GM18951 (cell line): Measurements from ENCODE around the gene UROD.
"Not testable (repeated sequence)": the region's sequence is repeated elsewhere in the genome, so short reads cannot be mapped to it uniquely, and the experiment has no call there.

Source experiments
- POLR2A ChIP-seq: IDR thresholded peaks from 4 replicates; pipeline ENCODE4 v1.6.1; 2011; ENCODE audit warnings: mild to moderate bottlenecking; ENCODE audit not compliant: insufficient read length, insufficient read depth; ENCODE audit errors: extremely low read depth
- in situ Hi-C: fragments of 300-500 bp; cut with MboI; formaldehyde crosslinking; loops from one replicate; pipeline ENCODE4 v1.12.0; 2022; ENCODE audit warnings: low sequenced_read_pairs, mixed read lengths, inconsistent platforms; ENCODE audit not compliant: unreplicated experiment

The UROD gene

GRCh38 chr1:45011837-45012638 lies at the start of gene UROD:
TSS of gene UROD (plus strand) at chr1:45012254. CDS start at chr1:45012266, 12 bp downstream.
- in situ Hi-C loops: loop anchor here (5.0 to 10.0 kb wide), 3 partner anchors 290 to 563 kb away; partner anchors contain the start of gene TESK2
- peak; percentile 76 for TF ChIP-seq POLR2A

- in situ Hi-C loops: no loop called here
- no peak for TF ChIP-seq POLR2A
Observed at GRCh38 chr1:44962729-44963128, 49.3 kb upstream of the UROD start.

GRCh38 chr1:44964396-44964795 lies 47.7 kb upstream of the UROD start:
- TF ChIP-seq POLR2A: no peak
- in situ Hi-C loops: no loop called here

GRCh38 chr1:44970317-44970716 lies 41.7 kb upstream of the UROD start:
- no peak for TF ChIP-seq POLR2A
- in situ Hi-C loops: no loop called here

- in situ Hi-C loops: no loop called here
- no peak for TF ChIP-seq POLR2A
Observed at GRCh38 chr1:44973645-44974044, 38.4 kb upstream of the UROD start.

GRCh38 chr1:44976252-44976651 lies 35.8 kb upstream of the UROD start:
- in situ Hi-C loops: no loop called here
- no peak for TF ChIP-seq POLR2A

- in situ Hi-C loops: not testable (repeated sequence)
Observed at GRCh38 chr1:44977372-44977771, 34.7 kb upstream of the UROD start.

GRCh38 chr1:44985747-44986359 lies 26.2 kb upstream of the UROD start:
- in situ Hi-C loops: no loop called here
- TF ChIP-seq POLR2A: no peak

GRCh38 chr1:44988531-44989156 lies 23.4 kb upstream of the UROD start:
- no peak for TF ChIP-seq POLR2A
- in situ Hi-C loops: no loop called here

GRCh38 chr1:44994309-44994898 lies 17.6 kb upstream of the UROD start:
- TF ChIP-seq POLR2A: no peak

GRCh38 chr1:44995467-44996238 lies 16.4 kb upstream of the UROD start:
- in situ Hi-C loops: no loop called here
- TF ChIP-seq POLR2A: no peak

More at GRCh38 chr1:44994309-44994898, 17.6 kb upstream of the UROD start:
- in situ Hi-C loops: no loop called here

- in situ Hi-C loops: no loop called here
- no peak for TF ChIP-seq POLR2A
Observed at GRCh38 chr1:44999232-44999631, 12.8 kb upstream of the UROD start.
